Brain microvascular endothelial cell (primary cell): ENCODE results near the gene SLC41A3.
"Not testable (repeated sequence)": the region's sequence is repeated elsewhere in the genome, so short reads cannot be mapped to it uniquely, and the experiment has no call there.

ENCODE experiments used
- DNase-seq: peaks from one replicate; pipeline ENCODE4 v3.0.0-alpha.2; 2020
- H3K27ac ChIP-seq: fragments of 250-450 bp; sonication (Bioruptor Pico); 2 replicates; pipeline ENCODE4 v1.5.1; 2020; ENCODE audit warnings: mild to moderate bottlenecking, moderate library complexity
- H3K27me3 ChIP-seq: fragments of 250-450 bp; sonication (Bioruptor Pico); replicated peaks from 2 replicates; pipeline ENCODE4 v1.5.1; 2020; ENCODE audit warnings: mild to moderate bottlenecking
- H3K36me3 ChIP-seq: fragments of 250-450 bp; sonication (Bioruptor Pico); replicated peaks from 2 replicates; pipeline ENCODE4 v1.5.1; 2020; ENCODE audit warnings: mild to moderate bottlenecking
- H3K4me3 ChIP-seq: 2 replicates; pipeline ENCODE4 v1.5.1; 2011; ENCODE audit warnings: low read depth, mild to moderate bottlenecking, control low read depth, low read length, moderate library complexity
- CTCF ChIP-seq: IDR thresholded peaks from 2 replicates; pipeline ENCODE4 v1.5.1; 2011; ENCODE audit warnings: low read depth, mild to moderate bottlenecking, moderate library complexity, low read length, control low read depth, inconsistent platforms; ENCODE audit errors: missing control alignments
- in situ Hi-C: cut with HindIII; loops from 2 replicates; pipeline ENCODE4 v1.10.0; 2017; ENCODE audit warnings: low sequenced_read_pairs, low pct_ligation_motif_present

The SLC41A3 gene

GRCh38 chr3:125967156-125967555 lies 116.8 kb downstream of the SLC41A3 start:
- no peak for DNase-seq
- Histone ChIP-seq H3K27me3 (peaks cover 23% of the 10 kb centered on the region), H3K27ac (no peak overlapping the region), H3K4me3 (no peak overlapping the region), H3K36me3 (no peaks in the 10 kb centered on the region)
- no peak for TF ChIP-seq CTCF
- in situ Hi-C loops: no loop called here

- Histone ChIP-seq H3K36me3 (no peaks in the 10 kb centered on the region), H3K27me3 (peaks cover 15% of the 10 kb centered on the region), H3K4me3 (no peak overlapping the region), H3K27ac (no peak overlapping the region)
- no peak for DNase-seq
- in situ Hi-C loops: no loop called here
- no peak for TF ChIP-seq CTCF
Observed at GRCh38 chr3:125965505-125965904, 118.4 kb downstream of the SLC41A3 start.

GRCh38 chr3:125963834-125964233 lies 120.1 kb downstream of the SLC41A3 start:
- in situ Hi-C loops, H3K36me3 ChIP-seq, H3K4me3 ChIP-seq, H3K27ac ChIP-seq, DNase-seq: not testable (repeated sequence)
- H3K27me3 ChIP-seq: peaks cover 11% of the 10 kb centered on the region

- Histone ChIP-seq H3K4me3 (no peak overlapping the region), H3K36me3 (no peaks in the 10 kb centered on the region), H3K27ac (no peak overlapping the region), H3K27me3 (peaks cover 4% of the 10 kb centered on the region)
- no peak for DNase-seq
- no peak for TF ChIP-seq CTCF
- in situ Hi-C loops: no loop called here
Observed at GRCh38 chr3:125961289-125961589, 122.7 kb downstream of the SLC41A3 start.

GRCh38 chr3:125960456-125961288 lies 123.3 kb downstream of the SLC41A3 start:
- DNase-seq: no peak
- H3K27me3 ChIP-seq: peaks cover 2% of the 10 kb centered on the region
- no peak overlapping the region for H3K4me3 ChIP-seq
- H3K36me3 ChIP-seq: no peaks in the 10 kb centered on the region
- in situ Hi-C loops: no loop called here
- TF ChIP-seq CTCF: no peak
- no peak overlapping the region for H3K27ac ChIP-seq

- H3K27me3 ChIP-seq: peaks cover 2% of the 10 kb centered on the region
- H3K27ac ChIP-seq: no peak overlapping the region
- no peaks in the 10 kb centered on the region for H3K36me3 ChIP-seq
- no peak for TF ChIP-seq CTCF
- DNase-seq: no peak
- in situ Hi-C loops: no loop called here
- H3K4me3 ChIP-seq: no peak overlapping the region
Observed at GRCh38 chr3:125960066-125960424, 123.9 kb downstream of the SLC41A3 start.
